Testis (tissue), 3 donors: Measurements from ENCODE around the gene SLC25A21. TPM values are rescaled to one million over a fixed set of nuclear protein-coding genes. Genes with fewer than 3 reads are reported as not detected.
"Not testable (repeated sequence)": the region's sequence is repeated elsewhere in the genome, so short reads cannot be mapped to it uniquely, and the experiment has no call there.

Experiments used
- DNase-seq: peaks from one replicate; pipeline ENCODE4 v3.0.0-alpha.2; 2019
- H3K27ac ChIP-seq, 2 donors: fragments of 200-600 bp; sonication (generic); one replicate each; pipeline ENCODE4 v1.5.1; 2019
- H3K27me3 ChIP-seq: fragments of 200-600 bp; sonication (generic); one replicate; pipeline ENCODE4 v1.5.1; 2019
- H3K36me3 ChIP-seq: fragments of 200-600 bp; sonication (generic); one replicate; pipeline ENCODE4 v1.5.1; 2017; ENCODE audit warnings: low read depth; ENCODE audit errors: missing control alignments
- H3K4me1 ChIP-seq: fragments of 200-600 bp; sonication (generic); one replicate; pipeline ENCODE4 v1.5.1; 2019
- H3K4me3 ChIP-seq, 2 donors: fragments of 200-600 bp; sonication (generic); one replicate each; pipeline ENCODE4 v1.5.1; 2017 to 2019
- H3K9me3 ChIP-seq: fragments of 200-600 bp; sonication (generic); one replicate; pipeline ENCODE4 v1.5.1; 2017
- POLR2A ChIP-seq: fragments of 450-650 bp; IDR thresholded peaks from one replicate; pipeline ENCODE4 v1.6.1; 2017; ENCODE audit warnings: antibody characterized with exemption, mild to moderate bottlenecking, moderate library complexity
- WGBS, 2 donors: methylation state at CpG; one replicate each; pipeline ENCODE4 v1.1.5; 2018; 5-methylcytosine and 5-hydroxymethylcytosine counted together
- intact Hi-C: fragments of 100-400 bp; cut with DNase I; formaldehyde crosslinking; loops from one replicate; pipeline ENCODE4 v1.15.1; 2023; ENCODE audit warnings: low total_unique reads
- polyA plus RNA-seq: library from polyadenylated mRNA; stranded (reverse); fragments of 350-450 nt; fragmentation: Illumina TruSeq; extraction: RNeasy Lipid Tissue Mini Kit (QIAGEN cat#74804); gene quantifications from one replicate; pipeline ENCODE4 v1.2.3, GENCODE V29; 2014; ENCODE audit warnings: low read depth, low replicate concordance; ENCODE audit not compliant: insufficient read depth
- total RNA-seq, 2 donors: library from RNA; depleted of rRNA; stranded (reverse); fragments of >200 nt; gene quantifications; one replicate each; pipeline ENCODE4 v1.2.3, GENCODE V29; 2016
- TF ChIP-seq, protein P1 (sequence below), 3 experiments: fragments of 450-650 bp in 2 of 3; fragments of 200-600 bp in 1 of 3; sonication (generic) in 1 of 3; IDR thresholded peaks; one replicate each; pipeline ENCODE4 v1.5.1; 2016 to 2019; ENCODE audit warnings: antibody characterized with exemption in 3 of 3, mild to moderate bottlenecking in 2 of 3, moderate library complexity in 1 of 3

Gene SLC25A21
- total and polyA plus RNA-seq, 3 donors from 2014 or later: 4.4 to 16.0 (median 13.6) TPM

GRCh38 chr14:37081218-37081617 is 91.2 kb downstream of the SLC25A21 start:
- no peaks in the 10 kb centered on the region for H3K9me3 ChIP-seq
- H3K4me1 ChIP-seq: no peaks in the 10 kb centered on the region
- H3K27ac ChIP-seq: no peak overlapping the region
- H3K27me3 ChIP-seq: no peaks in the 10 kb centered on the region
- intact Hi-C loops: no loop called here
- H3K4me3 ChIP-seq: no peak overlapping the region
- 97 to 98% methylated on average over 2 of the region's 2 CpGs for WGBS, 2 donors
- no peaks in the 10 kb centered on the region for H3K36me3 ChIP-seq
- TF ChIP-seq, protein P1, sequence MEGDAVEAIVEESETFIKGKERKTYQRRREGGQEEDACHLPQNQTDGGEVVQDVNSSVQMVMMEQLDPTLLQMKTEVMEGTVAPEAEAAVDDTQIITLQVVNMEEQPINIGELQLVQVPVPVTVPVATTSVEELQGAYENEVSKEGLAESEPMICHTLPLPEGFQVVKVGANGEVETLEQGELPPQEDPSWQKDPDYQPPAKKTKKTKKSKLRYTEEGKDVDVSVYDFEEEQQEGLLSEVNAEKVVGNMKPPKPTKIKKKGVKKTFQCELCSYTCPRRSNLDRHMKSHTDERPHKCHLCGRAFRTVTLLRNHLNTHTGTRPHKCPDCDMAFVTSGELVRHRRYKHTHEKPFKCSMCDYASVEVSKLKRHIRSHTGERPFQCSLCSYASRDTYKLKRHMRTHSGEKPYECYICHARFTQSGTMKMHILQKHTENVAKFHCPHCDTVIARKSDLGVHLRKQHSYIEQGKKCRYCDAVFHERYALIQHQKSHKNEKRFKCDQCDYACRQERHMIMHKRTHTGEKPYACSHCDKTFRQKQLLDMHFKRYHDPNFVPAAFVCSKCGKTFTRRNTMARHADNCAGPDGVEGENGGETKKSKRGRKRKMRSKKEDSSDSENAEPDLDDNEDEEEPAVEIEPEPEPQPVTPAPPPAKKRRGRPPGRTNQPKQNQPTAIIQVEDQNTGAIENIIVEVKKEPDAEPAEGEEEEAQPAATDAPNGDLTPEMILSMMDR (IDR thresholded peaks at IDR 0.05): no peak
- TF ChIP-seq POLR2A: no peak
- DNase-seq: no peak

DNA sequence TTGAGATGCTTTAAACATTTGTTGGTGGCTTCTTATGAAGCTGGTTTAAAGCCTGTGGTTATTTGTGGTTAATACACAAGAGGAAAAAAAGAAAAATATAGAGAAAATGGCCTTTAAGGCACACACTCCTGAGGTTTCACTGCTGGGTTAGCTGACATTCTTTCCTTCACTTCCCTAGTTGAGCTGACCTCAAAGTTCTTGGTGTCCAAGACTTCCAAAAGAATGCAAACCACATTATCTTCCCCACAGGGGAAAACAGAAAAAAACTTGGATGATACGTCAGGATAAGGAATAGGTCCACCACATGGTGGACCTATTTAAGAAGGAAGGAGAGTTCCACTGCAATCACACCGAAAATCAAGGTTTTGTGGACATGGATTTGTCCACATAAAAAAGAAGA is 94.3 kb downstream of the SLC25A21 start:
- Histone ChIP-seq H3K36me3 (no peaks in the 10 kb centered on the region), H3K27ac (no peak overlapping the region), H3K4me3 (no peak overlapping the region), H3K4me1 (peaks cover 6% of the 10 kb centered on the region), H3K27me3 (no peaks in the 10 kb centered on the region), H3K9me3 (no peaks in the 10 kb centered on the region)
- intact Hi-C loops: no loop called here
- TF ChIP-seq, protein P1 (IDR thresholded peaks at IDR 0.05): no peak
- TF ChIP-seq POLR2A: no peak
- DNase-seq: no peak
- 55 to 57% methylated on average over 2 of the region's 2 CpGs for WGBS, 2 donors

DNA sequence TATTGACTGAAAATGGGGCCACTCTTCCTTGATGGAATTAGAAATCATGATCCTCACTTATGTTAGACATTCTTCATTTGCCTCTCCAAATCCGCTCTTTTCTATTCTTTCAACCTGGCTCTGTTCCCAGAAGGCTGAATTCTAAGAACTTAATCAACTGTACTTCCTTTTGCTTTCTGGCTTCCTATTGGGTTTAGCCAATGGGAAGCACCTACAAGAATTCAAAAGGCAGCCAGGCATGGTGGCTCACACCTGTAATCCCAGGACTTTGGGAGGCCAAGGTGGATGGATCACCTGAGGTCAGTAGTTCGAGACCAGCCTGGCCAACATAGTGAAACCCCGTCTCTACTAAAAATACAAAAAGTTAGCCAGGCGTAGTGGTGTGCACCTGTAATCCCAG is 98.1 kb downstream of the SLC25A21 start:
- H3K4me3 ChIP-seq, intact Hi-C loops, H3K27ac ChIP-seq, H3K27me3 ChIP-seq, H3K9me3 ChIP-seq, H3K4me1 ChIP-seq, DNase-seq, H3K36me3 ChIP-seq: not testable (repeated sequence)
- 61 to 70% methylated on average over 4 of the region's 4 CpGs for WGBS, 2 donors

DNA sequence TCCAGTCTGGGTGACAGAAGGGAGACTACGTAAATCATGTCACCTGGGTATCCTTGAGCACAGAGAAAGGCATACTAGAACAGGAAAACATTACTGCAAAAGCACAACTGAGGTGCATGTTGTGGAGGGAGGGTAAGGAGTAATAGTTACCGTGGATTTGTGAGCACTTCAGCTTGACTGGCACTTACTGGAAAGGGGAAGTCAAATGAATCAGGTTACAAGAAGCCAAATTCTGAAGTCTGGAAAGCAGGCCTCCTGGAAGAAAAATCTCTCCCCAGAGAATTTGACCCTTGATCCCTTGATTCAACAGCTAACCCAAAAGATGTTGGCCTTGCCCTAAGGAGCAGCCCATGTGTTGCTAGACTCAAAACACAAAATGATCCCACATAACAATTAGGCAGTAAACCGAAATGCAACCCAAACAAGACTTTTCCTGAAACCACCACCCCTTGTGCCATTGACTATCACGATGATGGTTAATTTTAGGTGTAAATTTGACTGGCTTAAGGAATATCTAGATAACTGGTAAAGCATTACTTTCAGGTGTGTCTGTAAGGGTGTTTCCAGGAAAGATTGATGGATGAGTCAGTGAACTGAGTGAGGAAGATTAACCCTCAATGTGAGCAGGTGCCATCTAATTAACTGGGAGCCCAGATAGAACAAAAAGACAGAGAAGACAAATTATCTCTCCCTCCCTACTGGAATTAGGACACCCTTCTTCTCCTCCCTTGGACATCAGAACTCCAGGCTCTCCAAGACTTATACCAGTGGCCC is 108.8 kb downstream of the SLC25A21 start:
- H3K27ac ChIP-seq: no peak overlapping the region
- 79 to 82% methylated on average over 4 of the region's 4 CpGs for WGBS, 2 donors
- intact Hi-C loops: no loop called here
- H3K27me3 ChIP-seq: no peaks in the 10 kb centered on the region
- TF ChIP-seq, protein P1 (IDR thresholded peaks at IDR 0.05): no peak
- no peak for TF ChIP-seq POLR2A
- H3K4me3 ChIP-seq: no peak overlapping the region
- H3K36me3 ChIP-seq: no peaks in the 10 kb centered on the region
- no peak for DNase-seq
- H3K9me3 ChIP-seq: no peaks in the 10 kb centered on the region
- peaks cover 5% of the 10 kb centered on the region for H3K4me1 ChIP-seq

DNA sequence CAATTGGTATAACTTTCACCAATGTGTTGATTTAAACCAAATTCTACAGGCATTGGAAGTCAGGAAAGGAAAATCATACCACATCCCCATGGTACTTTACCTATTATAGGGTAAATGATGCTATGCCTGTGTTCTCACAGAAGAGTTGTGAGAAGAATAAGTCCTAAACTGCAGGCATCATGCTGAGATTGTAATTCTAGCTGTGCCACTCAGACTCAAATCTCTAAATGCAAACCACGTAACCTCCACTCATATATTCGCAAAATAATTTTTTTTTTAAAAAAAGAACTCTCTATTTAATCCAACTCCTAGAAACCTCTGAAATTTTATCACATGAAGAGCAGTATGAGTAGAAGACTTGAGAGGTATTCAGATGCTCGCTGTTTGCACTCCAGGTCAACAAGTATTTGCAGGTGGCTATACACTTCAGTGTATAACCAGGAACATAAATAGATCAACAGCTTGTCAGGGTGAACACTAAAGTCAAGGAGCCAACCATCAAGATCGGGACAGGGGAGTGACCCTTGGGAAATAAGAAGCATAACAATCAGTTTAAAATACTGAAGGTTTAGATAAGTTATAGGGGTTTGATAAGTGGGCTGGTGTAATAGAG is 110.1 kb downstream of the SLC25A21 start:
- Histone ChIP-seq H3K27me3 (no peaks in the 10 kb centered on the region), H3K27ac (peak overlapping the region; percentile 1 to 41), H3K9me3 (no peaks in the 10 kb centered on the region), H3K36me3 (no peaks in the 10 kb centered on the region), H3K4me3 (no peak overlapping the region), H3K4me1 (peaks cover 5% of the 10 kb centered on the region)
- DNase-seq: no peak
- TF ChIP-seq POLR2A: no peak
- TF ChIP-seq, protein P1 (IDR thresholded peaks at IDR 0.05): no peak
- 80 to 81% methylated on average over 4 of the region's 4 CpGs for WGBS, 2 donors
- intact Hi-C loops: no loop called here
